Keratinocyte (primary cell): ENCODE results near the gene RBBP6.

Experiments
- CTCF ChIP-seq, 3 experiments: IDR thresholded peaks in 1 of 3; conservative IDR thresholded peaks in 1 of 3; optimal IDR thresholded peaks in 1 of 3; 2 replicates in 2 of 3; 3 replicates in 1 of 3; pipeline versions ENCODE3 to v1.5.1; 2011; ENCODE audit warnings: low read length in 3 of 3, mild to moderate bottlenecking in 3 of 3, moderate library complexity in 2 of 3, control low read depth in 1 of 3, inconsistent platforms in 1 of 3; ENCODE audit not compliant: insufficient read depth in 2 of 3; ENCODE audit errors: extremely low read depth in 1 of 3
- EZH2 ChIP-seq: IDR thresholded peaks from one replicate; pipeline ENCODE4 v1.6.1; 2012; ENCODE audit warnings: inconsistent platforms, mild to moderate bottlenecking, low read length, moderate library complexity

GRCh38 chr16:24540602-24541210 is 1.3 kb downstream of the RBBP6 start:
- TF ChIP-seq CTCF (optimal IDR thresholded peaks at IDR 0.05 in 1 of 3, IDR thresholded peaks at IDR 0.05 in 1 of 3, conservative IDR thresholded peaks at IDR 0.05 in 1 of 3; ENCODE audit: extremely low read depth in 1 of 3, insufficient read depth in 2 of 3, low read length in 3 of 3), result no peak
- no peak for TF ChIP-seq EZH2
